ENCODE data around the gene MOBP.

The MOBP gene

DNA sequence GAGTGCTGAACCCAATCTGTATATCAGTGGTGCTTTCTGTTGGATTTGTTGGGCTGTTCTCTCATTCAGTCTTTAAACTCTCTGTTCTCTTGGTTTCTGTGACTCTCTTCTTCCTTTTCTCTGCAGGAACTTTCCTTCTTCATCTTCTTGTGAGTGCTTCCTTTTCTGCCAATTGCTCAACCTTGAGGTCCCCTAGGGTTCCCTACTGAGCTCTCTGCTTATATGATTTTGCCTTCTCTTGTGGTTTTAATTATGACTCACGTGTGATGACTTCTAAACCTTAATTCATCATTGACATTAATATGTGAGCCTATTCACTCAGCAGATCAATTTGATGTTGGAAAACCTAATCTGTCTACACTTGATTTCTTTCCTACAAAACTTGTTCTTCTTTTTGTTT, 39.4 kb downstream of the MOBP start:
- Histone ChIP-seq H3K27me3 (peaks cover 0 to 13% of the 10 kb centered on the region in 2 donors), H3K9me3 (peaks cover 0 to 4% (median 0%) of the 10 kb centered on the region in 3 donors), H3K4me1 (peaks cover 0 to 9% (median 3%) of the 10 kb centered on the region in 4 donors), H3K4me3 (no peak overlapping the region), H3K36me3 (no peaks in the 10 kb centered on the region), H3K27ac (no peak overlapping the region)
- DNase-seq: no peak
- intact Hi-C loops (cut with DNase I; ENCODE audit: low total_unique reads): no loop called here
- TF ChIP-seq, protein P1, sequence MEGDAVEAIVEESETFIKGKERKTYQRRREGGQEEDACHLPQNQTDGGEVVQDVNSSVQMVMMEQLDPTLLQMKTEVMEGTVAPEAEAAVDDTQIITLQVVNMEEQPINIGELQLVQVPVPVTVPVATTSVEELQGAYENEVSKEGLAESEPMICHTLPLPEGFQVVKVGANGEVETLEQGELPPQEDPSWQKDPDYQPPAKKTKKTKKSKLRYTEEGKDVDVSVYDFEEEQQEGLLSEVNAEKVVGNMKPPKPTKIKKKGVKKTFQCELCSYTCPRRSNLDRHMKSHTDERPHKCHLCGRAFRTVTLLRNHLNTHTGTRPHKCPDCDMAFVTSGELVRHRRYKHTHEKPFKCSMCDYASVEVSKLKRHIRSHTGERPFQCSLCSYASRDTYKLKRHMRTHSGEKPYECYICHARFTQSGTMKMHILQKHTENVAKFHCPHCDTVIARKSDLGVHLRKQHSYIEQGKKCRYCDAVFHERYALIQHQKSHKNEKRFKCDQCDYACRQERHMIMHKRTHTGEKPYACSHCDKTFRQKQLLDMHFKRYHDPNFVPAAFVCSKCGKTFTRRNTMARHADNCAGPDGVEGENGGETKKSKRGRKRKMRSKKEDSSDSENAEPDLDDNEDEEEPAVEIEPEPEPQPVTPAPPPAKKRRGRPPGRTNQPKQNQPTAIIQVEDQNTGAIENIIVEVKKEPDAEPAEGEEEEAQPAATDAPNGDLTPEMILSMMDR (IDR thresholded peaks at IDR 0.05): no peak

DNA sequence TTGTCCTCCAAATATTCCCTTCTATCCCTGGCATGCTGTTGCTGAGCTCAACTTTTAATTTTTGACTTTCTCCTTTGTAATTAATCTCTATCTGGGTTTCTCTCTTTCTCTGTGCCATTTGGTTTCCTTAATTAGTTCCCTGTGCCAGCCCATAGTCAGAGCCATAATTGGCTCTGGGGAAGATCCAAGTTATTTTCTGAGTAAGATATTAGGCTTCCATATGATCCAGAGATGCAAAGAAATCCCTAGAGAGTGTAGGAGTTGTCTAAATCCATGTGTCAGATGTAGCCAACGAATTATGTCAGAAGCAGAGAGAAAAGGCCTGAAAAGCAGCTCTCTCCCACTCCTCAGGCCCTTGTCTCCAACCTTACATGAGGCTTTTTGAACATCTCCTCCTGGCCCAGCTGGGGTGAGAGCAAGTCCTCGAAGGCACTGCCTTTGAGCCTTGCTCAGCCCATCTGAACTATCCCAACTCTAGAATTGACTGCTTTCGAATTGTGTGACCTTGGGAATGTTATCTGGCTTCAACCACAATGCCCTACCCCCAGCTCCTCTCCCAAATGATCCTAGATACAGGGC, 46.4 kb downstream of the MOBP start:
- Histone ChIP-seq H3K9me3 (peaks cover 0 to 4% (median 0%) of the 10 kb centered on the region in 3 donors), H3K36me3 (no peaks in the 10 kb centered on the region), H3K4me3 (no peak overlapping the region), H3K27me3 (no peaks in the 10 kb centered on the region), H3K27ac (no peak overlapping the region), H3K4me1 (no peaks in the 10 kb centered on the region)
- TF ChIP-seq, protein P1 (IDR thresholded peaks at IDR 0.05): no peak
- intact Hi-C loops (cut with DNase I; ENCODE audit: low total_unique reads): no loop called here
- no peak for DNase-seq

DNA sequence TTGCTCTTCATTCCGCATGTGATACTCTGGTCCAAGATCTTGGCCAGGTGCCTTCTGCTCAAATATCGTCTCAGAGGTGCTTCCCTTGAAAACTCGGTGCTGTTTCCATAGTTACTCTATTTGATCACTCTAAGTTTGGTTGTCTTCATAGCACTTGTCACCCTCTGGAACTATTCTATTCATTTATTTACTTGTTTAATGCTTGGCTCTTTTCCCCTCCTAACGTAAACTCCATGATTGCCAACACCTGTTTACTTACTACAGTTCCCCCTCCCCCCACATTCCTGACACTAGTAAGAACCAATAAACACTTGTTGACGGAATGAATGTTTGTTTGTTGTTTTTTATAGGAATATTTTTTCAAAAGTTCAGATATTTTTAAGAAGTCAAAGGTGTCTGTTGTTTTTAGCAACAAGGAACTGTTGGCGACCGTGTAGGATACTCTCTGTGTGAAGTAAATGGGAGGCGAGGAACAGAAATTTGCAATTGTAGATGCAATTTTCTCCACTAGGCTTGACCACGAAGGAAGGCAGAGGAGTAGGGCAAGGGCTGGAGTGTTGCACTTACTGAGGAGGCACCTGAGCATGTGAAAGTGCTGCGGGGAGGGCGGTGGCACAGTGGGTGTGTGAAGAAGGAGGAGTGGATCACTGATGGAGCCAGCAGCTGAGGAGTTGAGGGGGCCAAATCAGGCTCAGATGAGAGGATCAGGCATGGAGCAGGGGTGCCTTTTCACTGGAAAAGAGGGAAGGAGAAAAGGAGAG, 48.4 kb downstream of the MOBP start:
- no peak overlapping the region for H3K27ac ChIP-seq
- no peak overlapping the region for H3K4me3 ChIP-seq
- DNase-seq: no peak
- TF ChIP-seq, protein P1 (IDR thresholded peaks at IDR 0.05): no peak
- intact Hi-C loops (cut with DNase I; ENCODE audit: low total_unique reads): no loop called here
- H3K4me1 ChIP-seq: peaks cover 0 to 3% (median 0%) of the 10 kb centered on the region in 4 donors
- H3K36me3 ChIP-seq: no peaks in the 10 kb centered on the region
- H3K27me3 ChIP-seq: no peaks in the 10 kb centered on the region
- H3K9me3 ChIP-seq: peaks cover 0 to 4% (median 0%) of the 10 kb centered on the region in 3 donors

DNA sequence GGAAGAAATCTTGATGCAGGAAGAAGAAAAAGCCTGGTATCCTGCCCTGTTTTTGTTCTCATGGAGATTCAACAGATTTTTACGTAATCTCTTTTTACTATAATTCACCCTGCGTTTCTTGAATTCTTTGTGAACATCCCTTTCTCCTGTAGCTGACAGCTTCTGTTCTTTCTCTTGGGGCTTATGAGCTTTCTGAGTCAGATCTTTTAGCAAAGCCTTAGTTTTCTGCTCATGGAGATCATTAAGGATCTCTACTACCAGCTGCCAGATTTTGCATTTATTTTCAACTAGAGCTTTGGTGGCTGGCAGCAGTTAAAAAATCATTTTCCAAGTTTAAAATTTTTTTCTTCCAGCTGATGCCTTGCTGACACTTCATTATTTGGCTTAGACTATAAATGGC, 51.6 kb downstream of the MOBP start:
- peaks cover 0 to 3% (median 1%) of the 10 kb centered on the region in 3 donors for H3K9me3 ChIP-seq
- H3K36me3 ChIP-seq: no peaks in the 10 kb centered on the region
- intact Hi-C loops (cut with DNase I; ENCODE audit: low total_unique reads): no loop called here
- H3K4me1 ChIP-seq: peaks cover 0 to 3% (median 0%) of the 10 kb centered on the region in 4 donors
- TF ChIP-seq, protein P1 (IDR thresholded peaks at IDR 0.05): no peak
- H3K27me3 ChIP-seq: no peaks in the 10 kb centered on the region
- no peak overlapping the region for H3K4me3 ChIP-seq
- no peak overlapping the region for H3K27ac ChIP-seq
- no peak for DNase-seq

DNA sequence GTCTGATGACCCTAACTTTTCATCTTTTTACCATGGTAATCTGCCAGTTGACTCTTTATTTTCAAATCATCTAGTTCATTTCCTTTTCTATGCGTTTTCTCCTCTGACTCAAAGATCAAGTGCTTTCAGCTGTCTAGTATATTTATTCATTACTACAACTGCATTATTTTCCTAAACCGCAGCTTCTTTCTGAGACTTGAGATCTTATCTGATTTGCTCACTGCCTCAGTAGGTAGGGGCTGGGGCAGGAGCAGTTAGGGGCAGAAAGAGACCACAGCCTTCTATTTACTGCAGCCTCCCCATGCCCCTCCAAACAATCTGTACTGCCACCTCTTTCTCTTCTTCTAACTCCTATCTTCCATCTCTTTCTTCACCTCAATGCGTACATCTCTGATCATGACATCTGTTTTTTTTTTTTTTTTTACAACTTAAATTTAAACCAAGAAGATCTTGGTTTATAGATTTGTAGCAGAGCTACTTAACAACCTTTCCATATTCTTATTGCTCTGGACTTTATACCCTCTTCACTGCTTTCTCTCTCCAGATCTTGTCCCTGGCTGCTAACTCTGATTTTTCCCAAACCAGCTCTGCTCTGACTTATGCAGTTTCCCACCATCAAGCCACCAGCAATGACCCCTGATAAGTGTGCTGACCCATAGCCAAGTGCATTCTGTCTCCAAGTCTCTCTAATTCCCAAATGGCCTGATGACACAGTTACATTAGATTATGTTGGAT, 52.2 kb downstream of the MOBP start:
- no peaks in the 10 kb centered on the region for H3K27me3 ChIP-seq
- peaks cover 0 to 6% (median 3%) of the 10 kb centered on the region in 3 donors for H3K9me3 ChIP-seq
- intact Hi-C loops (cut with DNase I; ENCODE audit: low total_unique reads): no loop called here
- no peaks in the 10 kb centered on the region for H3K36me3 ChIP-seq
- TF ChIP-seq, protein P1 (IDR thresholded peaks at IDR 0.05): no peak
- peaks cover 0 to 3% (median 0%) of the 10 kb centered on the region in 4 donors for H3K4me1 ChIP-seq
- no peak overlapping the region for H3K4me3 ChIP-seq
- no peak overlapping the region for H3K27ac ChIP-seq
- DNase-seq: no peak
